Tongue (tissue), 2 donors: Measurements from ENCODE around the gene P4HA3. TPM values are rescaled to one million over a fixed set of nuclear protein-coding genes. Genes with fewer than 3 reads are reported as not detected.
"Not testable (repeated sequence)": the region's sequence is repeated elsewhere in the genome, so short reads cannot be mapped to it uniquely, and the experiment has no call there.

ENCODE experiments used
- DNase-seq: peaks from one replicate; pipeline ENCODE4 v3.0.0-alpha.2; 2015
- total RNA-seq: library from RNA; depleted of rRNA; stranded (reverse); fragments of >200 nt; gene quantifications from one replicate; pipeline ENCODE4 v1.2.3, GENCODE V29; 2014

P4HA3 gene
- 1.8 TPM for total RNA-seq

GRCh38 chr11:74311352-74311926 is at the start of gene P4HA3:
Gene P4HA3 (minus strand): TSS chr11:74311640. CDS start chr11:74311611, 29 bp downstream.
- DNase-seq = peak; percentile 55

- DNase-seq = no peak
Measured at GRCh38 chr11:74357449-74357848, 46.0 kb upstream of the P4HA3 start.

GRCh38 chr11:74355626-74356025 is 44.2 kb upstream of the P4HA3 start:
- DNase-seq = no peak

- no peak for DNase-seq
Measured at GRCh38 chr11:74354036-74354435, 42.6 kb upstream of the P4HA3 start.

GRCh38 chr11:74347381-74347780 is 35.9 kb upstream of the P4HA3 start:
- DNase-seq = no peak

GRCh38 chr11:74345420-74345819 is 34.0 kb upstream of the P4HA3 start:
- DNase-seq = no peak

- no peak for DNase-seq
Measured at GRCh38 chr11:74341921-74342320, 30.5 kb upstream of the P4HA3 start.

GRCh38 chr11:74339619-74340018 is 28.2 kb upstream of the P4HA3 start:
- no peak for DNase-seq

GRCh38 chr11:74338963-74339362 is 27.5 kb upstream of the P4HA3 start:
- DNase-seq = no peak

GRCh38 chr11:74333193-74333592 is 21.8 kb upstream of the P4HA3 start:
- no peak for DNase-seq

- DNase-seq = no peak
Measured at GRCh38 chr11:74332291-74332690, 20.9 kb upstream of the P4HA3 start.

GRCh38 chr11:74331000-74331399 is 19.6 kb upstream of the P4HA3 start:
- DNase-seq = not testable (repeated sequence)

- DNase-seq = no peak
Measured at GRCh38 chr11:74330075-74330858, 18.8 kb upstream of the P4HA3 start.

- DNase-seq = no peak
Measured at GRCh38 chr11:74327076-74327475, 15.6 kb upstream of the P4HA3 start.

- no peak for DNase-seq
Measured at GRCh38 chr11:74326665-74327064, 15.2 kb upstream of the P4HA3 start.

GRCh38 chr11:74325649-74326645 is 14.5 kb upstream of the P4HA3 start:
- DNase-seq = peak; percentile 94

GRCh38 chr11:74322667-74323066 is 11.2 kb upstream of the P4HA3 start:
- no peak for DNase-seq

- peak; percentile 63 for DNase-seq
Measured at GRCh38 chr11:74321487-74322188, 10.2 kb upstream of the P4HA3 start.

GRCh38 chr11:74320538-74320937 is 9.1 kb upstream of the P4HA3 start:
- DNase-seq = no peak

GRCh38 chr11:74319139-74319816 is 7.8 kb upstream of the P4HA3 start:
- peak; percentile 7 for DNase-seq

- peak; percentile 8 for DNase-seq
Measured at GRCh38 chr11:74318241-74318932, 6.9 kb upstream of the P4HA3 start.
